Endothelial cell of umbilical vein (primary cell): Measurements from ENCODE around the gene PRUNE2. TPM values are rescaled to one million over a fixed set of nuclear protein-coding genes. Genes with fewer than 3 reads are reported as not detected.

Source experiments
- BruUV-seq: library from RNA; stranded (reverse); fragments of 400-500 nt; replicated peaks from 2 replicates; lab custom pipeline; 2021; lab: Mats Ljungman, UMichigan
- CTCF ChIA-PET: fragments of 300-600, 350-600 bp; sonication (Branson Sonifier 250); formaldehyde crosslinking; loops from one replicate; lab custom pipeline; 2021; ENCODE audit warnings: antibody characterized with exemption, inconsistent platforms; lab: Charles Lee
- POLR2A ChIA-PET: fragments of 300-600, 350-600 bp; sonication (Branson Sonifier 250); formaldehyde crosslinking; loops from one replicate; lab custom pipeline; 2021; ENCODE audit warnings: antibody characterized with exemption, inconsistent platforms; lab: Charles Lee
- DNase-seq: peaks from one replicate; pipeline ENCODE4 v3.0.0-alpha.2; 2011; ENCODE audit warnings: low read depth, low spot score
- FAIRE-seq: peaks from 2 replicates; lab custom pipeline; 2011; peaks lifted over from hg19 to GRCh38; lab: Jason Lieb, UNC
- H2AFZ ChIP-seq: 2 replicates; pipeline ENCODE4 v1.6.0; 2012; ENCODE audit warnings: low read depth, low read length, control low read depth, inconsistent platforms
- H3K27ac ChIP-seq: 2 replicates; pipeline ENCODE4 v1.5.1; 2011; ENCODE audit warnings: low read depth, mild to moderate bottlenecking, control low read depth, low read length, moderate library complexity; ENCODE audit not compliant: insufficient read depth
- H3K27me3 ChIP-seq, 2 experiments: 2 replicates each; pipeline versions ENCODE4 v1.6.0 to v1.6.1; 2011; ENCODE audit warnings: low read length in 2 of 2, mixed read lengths in 1 of 2; ENCODE audit not compliant: control insufficient read depth in 2 of 2, insufficient read depth in 2 of 2
- H3K36me3 ChIP-seq, 2 experiments: 2 replicates in 1 of 2; 3 replicates in 1 of 2; pipeline ENCODE4 v1.5.1; 2011; ENCODE audit warnings: low read length in 2 of 2, mild to moderate bottlenecking in 1 of 2, moderate library complexity in 1 of 2; ENCODE audit not compliant: control insufficient read depth in 2 of 2, insufficient read depth in 2 of 2; ENCODE audit errors: extremely low read depth in 1 of 2
- H3K4me1 ChIP-seq: 3 replicates; pipeline ENCODE4 v1.5.1; 2011; ENCODE audit warnings: mild to moderate bottlenecking, low read length; ENCODE audit not compliant: control insufficient read depth, insufficient read depth; ENCODE audit errors: extremely low read depth
- H3K4me2 ChIP-seq: 2 replicates; pipeline ENCODE4 v1.6.1; 2011; ENCODE audit warnings: low read length, control low read depth, mixed read lengths; ENCODE audit not compliant: insufficient read depth
- H3K4me3 ChIP-seq, 3 experiments: fragments of 200-600 bp in 1 of 3; sonication (generic), shearing (Covaris generic) in 1 of 3; replicated peaks in 1 of 3; 2 replicates each; pipeline ENCODE4 v1.5.1; 2011 to 2016; ENCODE audit warnings: control low read depth in 3 of 3, low read length in 3 of 3, mild to moderate bottlenecking in 2 of 3, inconsistent platforms in 1 of 3, low read depth in 1 of 3, moderate library complexity in 1 of 3; ENCODE audit not compliant: insufficient read depth in 1 of 3
- H3K79me2 ChIP-seq: 2 replicates; pipeline ENCODE4 v1.6.0; 2012; ENCODE audit warnings: low read length, inconsistent platforms; ENCODE audit not compliant: control insufficient read depth, insufficient read depth
- H3K9ac ChIP-seq: replicated peaks from 2 replicates; pipeline ENCODE3; 2011; ENCODE audit warnings: low read length, control low read depth; ENCODE audit not compliant: insufficient read depth; ENCODE audit errors: extremely low read depth
- H3K9me1 ChIP-seq: replicated peaks from 3 replicates; pipeline ENCODE4 v1.6.0; 2011; ENCODE audit warnings: mild to moderate bottlenecking, low read length; ENCODE audit not compliant: control insufficient read depth, insufficient read depth; ENCODE audit errors: extremely low read depth
- H3K9me3 ChIP-seq: replicated peaks from 2 replicates; pipeline ENCODE4 v1.5.1; 2012; ENCODE audit warnings: low read length, inconsistent platforms; ENCODE audit not compliant: control insufficient read depth, insufficient read depth
- H4K20me1 ChIP-seq: replicated peaks from 2 replicates; pipeline ENCODE3; 2011; ENCODE audit warnings: mild to moderate bottlenecking, low read length; ENCODE audit not compliant: control insufficient read depth, insufficient read depth; ENCODE audit errors: extremely low read depth
- EZH2 ChIP-seq: IDR thresholded peaks from 2 replicates; pipeline ENCODE4 v1.6.1; 2012; ENCODE audit warnings: borderline replicate concordance, low read depth, mild to moderate bottlenecking, moderate library complexity, low read length, inconsistent platforms; ENCODE audit not compliant: severe bottlenecking
- FOS ChIP-seq: IDR thresholded peaks from 2 replicates; pipeline ENCODE4 v1.6.1; 2011; ENCODE audit warnings: mild to moderate bottlenecking, low read length, moderate library complexity, borderline replicate concordance; ENCODE audit not compliant: insufficient read depth
- GATA2 ChIP-seq: IDR thresholded peaks from 2 replicates; pipeline ENCODE4 v1.7.0; 2011; ENCODE audit warnings: low read depth, mild to moderate bottlenecking, moderate library complexity, mixed read lengths, low read length; ENCODE audit not compliant: insufficient read length, insufficient read depth
- JUN ChIP-seq: IDR thresholded peaks from 2 replicates; pipeline ENCODE4 v1.6.1; 2011; ENCODE audit warnings: borderline replicate concordance, low read depth; ENCODE audit not compliant: insufficient read length, insufficient read depth
- MYC ChIP-seq: IDR thresholded peaks from one replicate; pipeline ENCODE4 v1.6.1; 2011; ENCODE audit warnings: mild to moderate bottlenecking, low read depth, low read length
- POLR2A ChIP-seq: IDR thresholded peaks from 2 replicates; pipeline ENCODE4 v1.6.1; 2012; ENCODE audit warnings: low read depth, mild to moderate bottlenecking, control low read depth, low read length
- POLR2AphosphoS5 ChIP-seq: IDR thresholded peaks from 2 replicates; pipeline ENCODE4 v1.6.1; 2012; ENCODE audit warnings: low read depth, mild to moderate bottlenecking, control low read depth, low read length, moderate library complexity; ENCODE audit not compliant: insufficient read depth
- dilution Hi-C: fragments of 300-500 bp; cut with MboI; formaldehyde crosslinking; loops from one replicate; pipeline ENCODE4 v1.15.0; 2019; ENCODE audit warnings: low sequenced_read_pairs; ENCODE audit not compliant: extremely low pct_ligation_motif_present
- intact Hi-C: fragments of 100-400 bp; cut with micrococcal nuclease; formaldehyde crosslinking; loops from one replicate; pipeline ENCODE4 v1.10.0; 2022
- polyA plus RNA-seq, 4 experiments: library from polyadenylated mRNA; depleted of rRNA in 3 of 4; stranded (reverse) in 3 of 4; unstranded in 1 of 4; fragments of >200 nt; gene quantifications; 2 replicates each; pipeline versions ENCODE4 v1.2.1 to v1.2.3, GENCODE V29; 2011 to 2012; ENCODE audit warnings: missing spikeins in 1 of 4
- total RNA-seq: library from RNA; stranded (reverse); gene quantifications from 2 replicates; pipeline ENCODE4 v1.2.3, GENCODE V29; 2021
- TF ChIP-seq, protein P1 (sequence below): IDR thresholded peaks from 2 replicates; pipeline ENCODE4 v1.6.1; 2011; ENCODE audit not compliant: insufficient read depth, insufficient read length
- TF ChIP-seq, protein P2 (sequence below), 2 donors: IDR thresholded peaks; 1 replicate in 1 of 2; 2 replicates in 1 of 2; pipeline ENCODE4 v1.5.1; 2011; ENCODE audit warnings: low read length in 2 of 2, mild to moderate bottlenecking in 2 of 2, moderate library complexity in 2 of 2, control low read depth in 1 of 2, inconsistent platforms in 1 of 2, low read depth in 1 of 2; ENCODE audit not compliant: insufficient read depth in 1 of 2; ENCODE audit errors: extremely low read depth in 1 of 2

Gene PRUNE2
- total and polyA plus RNA-seq, 2 donors (not counting 3 experiments of a cell fraction or from before 2014, with no cell fraction given) = 15.8 to 21.7 TPM

GRCh38 chr9:76873821-76874220 lies 32.1 kb downstream of the PRUNE2 start:
- Histone ChIP-seq H3K27me3 (no peaks in the 10 kb centered on the region), H3K79me2 (no peaks in the 10 kb centered on the region), H3K4me2 (no peak overlapping the region), H3K36me3 (no peaks in the 10 kb centered on the region), H3K4me1 (no peaks in the 10 kb centered on the region), H3K9ac (no peak overlapping the region), H2AFZ (no peak overlapping the region), H3K9me3 (no peaks in the 10 kb centered on the region), H3K27ac (no peak overlapping the region), H3K9me1 (no peaks in the 10 kb centered on the region), H3K4me3 (no peak overlapping the region), H4K20me1 (no peaks in the 10 kb centered on the region)
- dilution Hi-C loops (no loop called here), intact Hi-C loops (no loop called here)
- CTCF ChIA-PET = interaction anchor here (1.1 kb wide), 1 partner anchor 13 kb away, joined by 4 read pairs; no protein-coding TSS in a partner anchor
- POLR2A ChIA-PET = no interaction called here
- DNase-seq (no peak), FAIRE-seq (no peak)
- no TSS peak for BruUV-seq
- TF ChIP-seq, protein P1, sequence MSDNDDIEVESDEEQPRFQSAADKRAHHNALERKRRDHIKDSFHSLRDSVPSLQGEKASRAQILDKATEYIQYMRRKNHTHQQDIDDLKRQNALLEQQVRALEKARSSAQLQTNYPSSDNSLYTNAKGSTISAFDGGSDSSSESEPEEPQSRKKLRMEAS = no peak
- no peak for TF ChIP-seq MYC
- no peak for TF ChIP-seq GATA2
- TF ChIP-seq JUN = no peak
- TF ChIP-seq, protein P2, sequence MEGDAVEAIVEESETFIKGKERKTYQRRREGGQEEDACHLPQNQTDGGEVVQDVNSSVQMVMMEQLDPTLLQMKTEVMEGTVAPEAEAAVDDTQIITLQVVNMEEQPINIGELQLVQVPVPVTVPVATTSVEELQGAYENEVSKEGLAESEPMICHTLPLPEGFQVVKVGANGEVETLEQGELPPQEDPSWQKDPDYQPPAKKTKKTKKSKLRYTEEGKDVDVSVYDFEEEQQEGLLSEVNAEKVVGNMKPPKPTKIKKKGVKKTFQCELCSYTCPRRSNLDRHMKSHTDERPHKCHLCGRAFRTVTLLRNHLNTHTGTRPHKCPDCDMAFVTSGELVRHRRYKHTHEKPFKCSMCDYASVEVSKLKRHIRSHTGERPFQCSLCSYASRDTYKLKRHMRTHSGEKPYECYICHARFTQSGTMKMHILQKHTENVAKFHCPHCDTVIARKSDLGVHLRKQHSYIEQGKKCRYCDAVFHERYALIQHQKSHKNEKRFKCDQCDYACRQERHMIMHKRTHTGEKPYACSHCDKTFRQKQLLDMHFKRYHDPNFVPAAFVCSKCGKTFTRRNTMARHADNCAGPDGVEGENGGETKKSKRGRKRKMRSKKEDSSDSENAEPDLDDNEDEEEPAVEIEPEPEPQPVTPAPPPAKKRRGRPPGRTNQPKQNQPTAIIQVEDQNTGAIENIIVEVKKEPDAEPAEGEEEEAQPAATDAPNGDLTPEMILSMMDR (IDR thresholded peaks at IDR 0.05; ENCODE audit: extremely low read depth in 1 of 2, insufficient read depth in 1 of 2, low read depth in 1 of 2, low read length in 2 of 2) = no peak
- no peak for TF ChIP-seq POLR2A
- no peak for TF ChIP-seq POLR2AphosphoS5
- no peak for TF ChIP-seq FOS
- TF ChIP-seq EZH2 = no peak
